Measurements from ENCODE around the gene CFD. TPM values are rescaled to one million over a fixed set of nuclear protein-coding genes. Genes with fewer than 3 reads are reported as not detected.

CFD gene
- polyA plus RNA-seq, 1 of the 3 experiments (the other 2 are of a cell fraction): 2.5 TPM

DNA sequence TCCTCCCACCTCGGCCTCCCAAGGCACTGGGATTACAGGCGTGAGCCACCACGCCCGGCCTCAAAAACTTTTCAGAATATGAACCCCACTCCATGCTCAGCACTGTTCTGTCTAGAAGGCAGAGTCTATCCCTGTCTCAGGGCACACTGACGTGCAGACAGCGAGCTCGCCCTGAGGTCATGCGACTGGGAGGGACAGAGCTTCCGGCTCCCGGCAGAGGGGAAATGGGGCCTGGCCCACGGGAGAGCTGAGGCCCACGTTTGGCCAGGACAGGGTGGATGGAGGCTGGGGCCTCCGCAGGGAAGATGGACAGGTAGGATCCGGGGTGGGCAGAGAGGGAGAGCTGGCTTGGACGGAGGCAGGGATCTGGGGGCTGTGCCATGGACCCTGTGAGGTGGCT, 34.6 kb upstream of the CFD start:
- no peaks in the 10 kb centered on the region for H3K9me2 ChIP-seq
- H3K27me3 ChIP-seq (ENCODE audit: insufficient read depth): peaks cover 6% of the 10 kb centered on the region; the same call in 1 of the 2 replicates
- TF ChIP-seq TCF12 (IDR thresholded peaks at IDR 0.05): no peak
- TF ChIP-seq EP300 (IDR thresholded peaks at IDR 0.05; ENCODE audit: borderline replicate concordance in 1 of 2, low read depth in 1 of 2, low read length in 1 of 2): no peak
- no peak for TF ChIP-seq POLR2AphosphoS5 (IDR thresholded peaks at IDR 0.05; ENCODE audit: low read depth, low read length)
- TF ChIP-seq, protein P1, sequence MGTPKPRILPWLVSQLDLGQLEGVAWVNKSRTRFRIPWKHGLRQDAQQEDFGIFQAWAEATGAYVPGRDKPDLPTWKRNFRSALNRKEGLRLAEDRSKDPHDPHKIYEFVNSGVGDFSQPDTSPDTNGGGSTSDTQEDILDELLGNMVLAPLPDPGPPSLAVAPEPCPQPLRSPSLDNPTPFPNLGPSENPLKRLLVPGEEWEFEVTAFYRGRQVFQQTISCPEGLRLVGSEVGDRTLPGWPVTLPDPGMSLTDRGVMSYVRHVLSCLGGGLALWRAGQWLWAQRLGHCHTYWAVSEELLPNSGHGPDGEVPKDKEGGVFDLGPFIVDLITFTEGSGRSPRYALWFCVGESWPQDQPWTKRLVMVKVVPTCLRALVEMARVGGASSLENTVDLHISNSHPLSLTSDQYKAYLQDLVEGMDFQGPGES (IDR thresholded peaks at IDR 0.05; ENCODE audit: low read depth, low read length): no peak
- TF ChIP-seq MEF2A (IDR thresholded peaks at IDR 0.05; ENCODE audit: borderline replicate concordance, low read depth): no peak
- no peak for TF ChIP-seq TEAD4 (IDR thresholded peaks at IDR 0.05; ENCODE audit: borderline replicate concordance, insufficient read depth)
- TF ChIP-seq RFX5 (IDR thresholded peaks at IDR 0.05; ENCODE audit: low read length): no peak
- no peak for TF ChIP-seq JUND (IDR thresholded peaks at IDR 0.05)
- TF ChIP-seq FOXJ3 (CRISPR knock-in tag; IDR thresholded peaks at IDR 0.05): no peak
- no peak for TF ChIP-seq RCOR1 (IDR thresholded peaks at IDR 0.05; ENCODE audit: low read length)
- TF ChIP-seq NFIC (IDR thresholded peaks at IDR 0.05; ENCODE audit: borderline replicate concordance): no peak
- TF ChIP-seq, protein P2, sequence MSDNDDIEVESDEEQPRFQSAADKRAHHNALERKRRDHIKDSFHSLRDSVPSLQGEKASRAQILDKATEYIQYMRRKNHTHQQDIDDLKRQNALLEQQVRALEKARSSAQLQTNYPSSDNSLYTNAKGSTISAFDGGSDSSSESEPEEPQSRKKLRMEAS (IDR thresholded peaks at IDR 0.05; ENCODE audit: low read depth): no peak
- TF ChIP-seq, protein P3, sequence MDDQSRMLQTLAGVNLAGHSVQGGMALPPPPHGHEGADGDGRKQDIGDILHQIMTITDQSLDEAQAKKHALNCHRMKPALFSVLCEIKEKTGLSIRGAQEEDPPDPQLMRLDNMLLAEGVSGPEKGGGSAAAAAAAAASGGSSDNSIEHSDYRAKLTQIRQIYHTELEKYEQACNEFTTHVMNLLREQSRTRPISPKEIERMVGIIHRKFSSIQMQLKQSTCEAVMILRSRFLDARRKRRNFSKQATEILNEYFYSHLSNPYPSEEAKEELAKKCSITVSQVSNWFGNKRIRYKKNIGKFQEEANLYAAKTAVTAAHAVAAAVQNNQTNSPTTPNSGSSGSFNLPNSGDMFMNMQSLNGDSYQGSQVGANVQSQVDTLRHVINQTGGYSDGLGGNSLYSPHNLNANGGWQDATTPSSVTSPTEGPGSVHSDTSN (IDR thresholded peaks at IDR 0.05): no peak
- no peak for TF ChIP-seq CHD2 (IDR thresholded peaks at IDR 0.05; ENCODE audit: low read length, partially characterized antibody)
- no peak for TF ChIP-seq SMC3 (IDR thresholded peaks at IDR 0.05; ENCODE audit: low read depth, low read length)
- no peak for TF ChIP-seq MXI1 (IDR thresholded peaks at IDR 0.05; ENCODE audit: low read depth, low read length)
- no peak for TF ChIP-seq RXRA (IDR thresholded peaks at IDR 0.05; ENCODE audit: borderline replicate concordance, low read depth)
- no peaks in the 10 kb centered on the region for H3K9me3 ChIP-seq
- no peaks in the 10 kb centered on the region for H3K36me3 ChIP-seq (replicated peaks in 1 of 2; ENCODE audit: control insufficient read depth in 1 of 2, insufficient read depth in 2 of 2, low read length in 1 of 2)
- H3K9ac ChIP-seq: no peak overlapping the region
- peaks cover 3% of the 10 kb centered on the region for H3F3A ChIP-seq (replicated peaks; ENCODE audit: insufficient read depth)
- H4K20me1 ChIP-seq (ENCODE audit: insufficient read depth): no peaks in the 10 kb centered on the region
- no peak overlapping the region for H3K27ac ChIP-seq (ENCODE audit: low read depth in 2 of 2, low read length in 1 of 2)
- 85% methylated on average over 13 of the region's 15 CpGs for WGBS (ENCODE audit: low lambda C conversion rate)
- no peaks in the 10 kb centered on the region; a peak in 1 of 4 replicates for H3K4me1 ChIP-seq (ENCODE audit: control insufficient read depth in 1 of 2, insufficient read depth in 2 of 2, low read depth in 1 of 2, low read length in 1 of 2)
- CTCF ChIA-PET: no interaction called here
- no peaks in the 10 kb centered on the region for H3K79me2 ChIP-seq (ENCODE audit: insufficient read depth)
- no peak overlapping the region for H3K4me2 ChIP-seq
- no peak for DNase-seq
- no peak overlapping the region for H3K4me3 ChIP-seq (ENCODE audit: low read depth in 2 of 2, low read length in 1 of 2)
- H2AFZ ChIP-seq (ENCODE audit: low read depth): no peak overlapping the region
- POLR2A ChIA-PET: no interaction called here

All from SK-N-SH (cell line).